H1 (cell line): ENCODE results near the gene MRPL50.

ENCODE experiments used
- EP300 ChIP-seq, 2 experiments: IDR thresholded peaks; 1 replicate in 1 of 2; 2 replicates in 1 of 2; pipeline ENCODE4 v1.6.1; 2011 to 2012; ENCODE audit warnings: low read depth in 2 of 2, low read length in 2 of 2, mild to moderate bottlenecking in 2 of 2, borderline replicate concordance in 1 of 2, inconsistent platforms in 1 of 2, moderate library complexity in 1 of 2
- MAFK ChIP-seq: IDR thresholded peaks from 2 replicates; pipeline ENCODE4 v1.6.1; 2012; ENCODE audit warnings: low read depth, mild to moderate bottlenecking, improper control_type of control experiment, low read length

DNA sequence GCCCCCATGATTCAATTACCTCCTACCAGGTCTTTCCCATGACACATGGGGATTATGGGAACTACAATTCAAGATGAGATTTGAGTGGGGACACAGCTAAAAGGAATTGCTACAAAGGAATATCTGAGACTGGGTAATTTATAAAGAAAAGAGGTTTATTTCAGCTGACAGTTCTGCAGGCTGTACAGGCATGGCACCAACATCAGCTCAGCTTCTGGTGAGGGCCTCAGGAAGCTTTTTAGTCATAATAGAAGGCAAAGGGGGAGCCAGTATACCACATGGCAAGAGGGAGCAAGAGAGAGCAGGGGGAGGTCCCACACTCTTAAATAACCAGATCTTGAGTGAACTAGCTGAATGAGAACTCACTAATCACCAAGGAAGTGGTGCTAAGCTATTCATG is 48.3 kb upstream of the MRPL50 start:
- TF ChIP-seq MAFK (no peak), EP300 (IDR thresholded peaks at IDR 0.05; ENCODE audit: borderline replicate concordance in 1 of 2, low read depth in 2 of 2, low read length in 2 of 2) (no peak)
